HepG2 (cell line): ENCODE results near the gene NXT1.

Experiments used
- POLR2AphosphoS5 ChIP-seq: IDR thresholded peaks from 2 replicates; pipeline ENCODE4 v1.6.1; 2012; ENCODE audit warnings: low read depth, low read length
- RBM22 ChIP-seq: fragments of 200-400 bp; formaldehyde crosslinking; optimal IDR thresholded peaks from 2 replicates; pipeline ENCODE3; 2017; ENCODE audit warnings: mild to moderate bottlenecking, low read length, moderate library complexity
- TGIF2 ChIP-seq: IDR thresholded peaks from 2 replicates; pipeline ENCODE4 v1.6.1; 2016; ENCODE audit warnings: control low read depth, missing compliant biosample characterization
- U2AF1 ChIP-seq: fragments of 200-400 bp; formaldehyde crosslinking; optimal IDR thresholded peaks from 2 replicates; pipeline ENCODE3; 2017; ENCODE audit warnings: mild to moderate bottlenecking, low read depth, low read length
- ZNF17 ChIP-seq: sonication (generic); formaldehyde crosslinking; IDR thresholded peaks from 2 replicates; pipeline ENCODE4 v1.5.0; 2020; ENCODE audit warnings: mild to moderate bottlenecking, missing genetic modification reagents
- ZNF543 ChIP-seq: sonication (generic); formaldehyde crosslinking; IDR thresholded peaks from 2 replicates; pipeline ENCODE4 v1.4.0; 2020; ENCODE audit warnings: mild to moderate bottlenecking, missing genetic modification reagents
- ZSCAN29 ChIP-seq: sonication (generic); formaldehyde crosslinking; conservative IDR thresholded peaks from 2 replicates; pipeline ENCODE4 v1.4.0; 2020; ENCODE audit warnings: mild to moderate bottlenecking, missing genetic modification reagents
- TF ChIP-seq, protein P1 (sequence below), 2 experiments: sonication (generic) in 1 of 2; formaldehyde crosslinking in 1 of 2; IDR thresholded peaks; 2 replicates each; pipeline versions ENCODE4 v1.5.1 to v1.6.1; 2011 to 2020; ENCODE audit warnings: borderline replicate concordance in 1 of 2, low read depth in 1 of 2, low read length in 1 of 2, mild to moderate bottlenecking in 1 of 2, missing genetic modification reagents in 1 of 2, moderate library complexity in 1 of 2
- TF ChIP-seq, protein P2 (sequence below): sonication (generic); formaldehyde crosslinking; IDR thresholded peaks from 2 replicates; pipeline ENCODE4 v1.5.0; 2020; ENCODE audit warnings: mild to moderate bottlenecking, missing genetic modification reagents, moderate library complexity
- TF ChIP-seq, protein P3 (sequence below): fragments of 450-650 bp; IDR thresholded peaks from 2 replicates; pipeline ENCODE4 v1.6.1; 2017

DNA sequence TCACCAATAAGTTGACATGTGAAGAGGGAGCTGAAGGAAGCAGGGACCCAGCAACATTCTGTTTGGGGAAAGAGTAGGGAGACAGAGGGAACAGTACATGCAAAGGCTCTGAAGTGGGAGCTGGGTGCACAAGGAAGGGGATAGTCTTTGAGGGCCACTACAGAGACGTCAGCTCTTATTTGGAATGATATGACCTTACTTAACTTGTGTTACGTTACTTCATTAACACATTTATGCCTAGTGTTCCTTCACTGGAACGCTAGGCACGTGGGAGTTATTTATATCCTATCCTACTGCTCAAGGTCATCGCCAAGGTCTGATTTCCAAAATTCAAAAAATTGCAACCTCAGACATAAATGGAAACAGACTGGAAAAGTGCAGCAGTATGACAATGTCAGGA lies 50.5 kb downstream of the NXT1 start:
- TF ChIP-seq U2AF1 (no peak), TGIF2 (CRISPR knock-in tag) (no peak), ZSCAN29 (CRISPR knock-in tag) (no peak), ZNF543 (CRISPR knock-in tag) (no peak), POLR2AphosphoS5 (no peak), RBM22 (peak; percentile 35), ZNF17 (CRISPR knock-in tag) (no peak)
- TF ChIP-seq, protein P1, sequence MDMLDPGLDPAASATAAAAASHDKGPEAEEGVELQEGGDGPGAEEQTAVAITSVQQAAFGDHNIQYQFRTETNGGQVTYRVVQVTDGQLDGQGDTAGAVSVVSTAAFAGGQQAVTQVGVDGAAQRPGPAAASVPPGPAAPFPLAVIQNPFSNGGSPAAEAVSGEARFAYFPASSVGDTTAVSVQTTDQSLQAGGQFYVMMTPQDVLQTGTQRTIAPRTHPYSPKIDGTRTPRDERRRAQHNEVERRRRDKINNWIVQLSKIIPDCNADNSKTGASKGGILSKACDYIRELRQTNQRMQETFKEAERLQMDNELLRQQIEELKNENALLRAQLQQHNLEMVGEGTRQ (IDR thresholded peaks at IDR 0.05; ENCODE audit: low read depth, low read length): no peak
- TF ChIP-seq, protein P1 (CRISPR knock-in tag; IDR thresholded peaks at IDR 0.05; ENCODE audit: borderline replicate concordance): no peak
- TF ChIP-seq, protein P2, sequence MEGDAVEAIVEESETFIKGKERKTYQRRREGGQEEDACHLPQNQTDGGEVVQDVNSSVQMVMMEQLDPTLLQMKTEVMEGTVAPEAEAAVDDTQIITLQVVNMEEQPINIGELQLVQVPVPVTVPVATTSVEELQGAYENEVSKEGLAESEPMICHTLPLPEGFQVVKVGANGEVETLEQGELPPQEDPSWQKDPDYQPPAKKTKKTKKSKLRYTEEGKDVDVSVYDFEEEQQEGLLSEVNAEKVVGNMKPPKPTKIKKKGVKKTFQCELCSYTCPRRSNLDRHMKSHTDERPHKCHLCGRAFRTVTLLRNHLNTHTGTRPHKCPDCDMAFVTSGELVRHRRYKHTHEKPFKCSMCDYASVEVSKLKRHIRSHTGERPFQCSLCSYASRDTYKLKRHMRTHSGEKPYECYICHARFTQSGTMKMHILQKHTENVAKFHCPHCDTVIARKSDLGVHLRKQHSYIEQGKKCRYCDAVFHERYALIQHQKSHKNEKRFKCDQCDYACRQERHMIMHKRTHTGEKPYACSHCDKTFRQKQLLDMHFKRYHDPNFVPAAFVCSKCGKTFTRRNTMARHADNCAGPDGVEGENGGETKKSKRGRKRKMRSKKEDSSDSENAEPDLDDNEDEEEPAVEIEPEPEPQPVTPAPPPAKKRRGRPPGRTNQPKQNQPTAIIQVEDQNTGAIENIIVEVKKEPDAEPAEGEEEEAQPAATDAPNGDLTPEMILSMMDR (CRISPR knock-in tag): no peak
- TF ChIP-seq, protein P3, sequence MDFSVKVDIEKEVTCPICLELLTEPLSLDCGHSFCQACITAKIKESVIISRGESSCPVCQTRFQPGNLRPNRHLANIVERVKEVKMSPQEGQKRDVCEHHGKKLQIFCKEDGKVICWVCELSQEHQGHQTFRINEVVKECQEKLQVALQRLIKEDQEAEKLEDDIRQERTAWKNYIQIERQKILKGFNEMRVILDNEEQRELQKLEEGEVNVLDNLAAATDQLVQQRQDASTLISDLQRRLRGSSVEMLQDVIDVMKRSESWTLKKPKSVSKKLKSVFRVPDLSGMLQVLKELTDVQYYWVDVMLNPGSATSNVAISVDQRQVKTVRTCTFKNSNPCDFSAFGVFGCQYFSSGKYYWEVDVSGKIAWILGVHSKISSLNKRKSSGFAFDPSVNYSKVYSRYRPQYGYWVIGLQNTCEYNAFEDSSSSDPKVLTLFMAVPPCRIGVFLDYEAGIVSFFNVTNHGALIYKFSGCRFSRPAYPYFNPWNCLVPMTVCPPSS: no peak
